ENCODE data around the gene UNK.
"Not testable (repeated sequence)": the region's sequence is repeated elsewhere in the genome, so short reads cannot be mapped to it uniquely, and the experiment has no call there.

UNK gene

DNA sequence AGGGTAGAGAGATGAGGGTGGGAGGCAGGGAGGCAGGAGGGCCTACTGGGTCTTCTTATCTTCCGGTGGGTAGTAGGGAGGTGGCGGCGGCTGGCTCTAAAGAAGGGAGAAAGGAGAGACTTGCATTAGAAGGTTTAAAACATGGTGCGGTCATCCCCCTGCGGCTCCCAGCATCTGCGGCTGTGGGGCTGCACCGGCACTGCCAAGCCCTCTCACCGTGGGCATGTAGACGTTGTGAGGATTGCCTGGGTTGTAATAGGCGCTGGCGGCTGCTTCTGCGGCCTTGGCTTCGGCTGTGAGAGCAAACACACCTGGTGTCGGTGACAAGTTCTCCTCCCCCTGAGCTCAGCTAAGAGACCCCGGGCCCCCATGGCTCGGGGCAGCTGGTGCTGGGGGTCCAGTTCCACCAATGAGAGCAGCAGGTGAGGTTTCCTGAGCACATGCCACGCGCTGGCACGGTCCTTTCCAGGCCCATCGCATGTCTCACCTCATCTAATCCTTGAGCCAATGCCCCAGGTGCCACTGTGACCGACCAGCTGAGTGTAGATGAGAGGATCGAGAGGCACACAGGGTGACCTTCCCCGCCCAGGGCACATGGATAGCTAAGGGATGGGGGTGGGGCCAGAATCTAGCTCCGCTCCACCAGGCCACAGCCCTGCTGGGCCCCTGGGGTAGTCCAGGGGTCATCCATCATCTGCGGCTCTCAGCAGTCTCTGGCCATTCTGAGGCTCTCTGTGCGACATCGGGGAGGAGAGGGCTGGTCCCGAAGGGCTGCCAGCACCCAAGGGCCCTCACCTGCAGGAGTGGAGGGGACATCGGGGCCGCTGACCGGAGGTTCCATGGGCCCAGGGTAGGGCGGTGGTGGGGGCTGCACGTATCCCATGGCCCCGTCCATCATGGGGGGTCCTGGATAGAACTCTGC is 62.3 kb downstream of the UNK start:
- no peak for DNase-seq

DNA sequence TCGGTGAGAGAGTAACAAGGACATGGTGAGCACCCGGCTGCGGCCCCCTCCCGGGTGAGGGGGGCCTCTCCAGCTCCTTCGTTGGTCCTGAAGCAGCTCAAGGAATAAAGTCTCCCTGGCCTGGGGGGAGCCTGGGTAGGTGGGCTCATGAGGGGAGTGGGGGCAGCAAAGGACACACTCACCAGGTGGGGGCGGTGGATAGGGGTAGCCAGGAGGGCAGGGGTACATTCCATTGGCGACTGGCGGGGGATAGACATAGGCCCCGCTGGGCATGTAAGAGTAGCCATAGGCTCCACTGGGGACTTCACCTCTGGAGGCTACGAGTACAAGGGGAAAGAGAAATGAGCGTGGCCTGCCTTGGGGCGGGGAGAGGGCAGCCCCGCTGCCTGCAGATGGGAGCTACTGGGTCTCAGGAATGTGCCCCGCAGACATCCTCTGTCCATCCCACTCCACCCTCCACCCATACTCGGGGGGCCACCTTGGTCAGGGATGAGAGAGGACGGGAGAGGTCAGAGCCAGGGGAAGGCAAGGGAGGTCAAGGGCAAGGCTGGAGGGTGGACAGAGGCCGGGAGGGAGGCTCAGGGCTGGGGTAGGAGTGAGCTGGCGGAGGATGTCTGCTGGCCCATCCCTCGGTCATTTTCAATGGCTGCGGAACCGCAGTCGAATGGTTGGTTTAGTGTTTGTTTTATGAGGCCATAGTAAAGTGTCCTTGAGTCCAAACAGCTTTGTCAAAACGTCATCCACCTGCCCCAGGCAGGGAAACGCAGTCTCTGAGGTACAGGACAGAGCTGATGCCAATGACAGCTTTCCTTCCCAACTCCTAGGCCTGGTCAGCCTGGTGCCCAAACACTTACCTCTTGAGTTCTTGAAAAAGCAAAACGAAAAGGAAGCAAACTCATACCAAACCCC is 63.3 kb downstream of the UNK start:
- no peak for DNase-seq

DNA sequence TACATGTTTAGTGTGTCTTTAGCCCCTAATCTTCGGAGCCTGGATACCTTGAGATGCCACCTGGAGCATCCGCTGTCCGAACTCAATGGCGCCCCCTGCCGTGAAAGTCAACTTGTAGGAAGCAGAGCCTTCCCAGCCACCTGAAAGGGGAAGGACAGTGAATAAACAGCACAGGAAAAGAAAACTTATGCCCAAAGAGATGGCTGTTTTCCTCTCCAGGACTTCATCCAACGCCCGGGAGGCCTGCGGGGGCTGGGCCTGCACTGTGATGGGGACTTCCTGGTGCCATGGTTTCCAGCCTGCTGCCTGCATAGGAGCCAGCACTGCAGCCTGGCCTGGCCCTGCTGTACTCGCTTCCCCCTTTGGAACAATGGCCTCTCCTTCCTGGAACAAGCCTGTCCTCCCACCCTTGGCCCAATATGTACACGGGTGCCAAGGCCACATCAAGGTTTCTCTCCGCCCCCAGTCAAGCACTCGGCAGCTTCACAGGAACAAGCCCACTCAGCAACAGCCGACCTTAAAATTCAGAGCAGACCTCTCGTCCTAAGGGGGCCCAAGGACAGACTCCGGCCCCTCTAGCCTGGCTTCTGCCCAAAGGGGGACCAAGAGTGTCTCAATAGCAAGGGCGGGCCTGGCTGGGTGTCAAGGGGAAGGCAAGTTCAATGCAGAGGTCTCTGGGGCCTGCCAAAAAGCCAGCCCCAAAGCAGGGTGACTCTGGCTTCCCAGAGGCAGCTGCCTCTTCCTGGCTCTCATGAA is 64.1 kb downstream of the UNK start:
- DNase-seq, result peak in 44 of 51 donors; percentile 29 to 96 (median 67)

DNA sequence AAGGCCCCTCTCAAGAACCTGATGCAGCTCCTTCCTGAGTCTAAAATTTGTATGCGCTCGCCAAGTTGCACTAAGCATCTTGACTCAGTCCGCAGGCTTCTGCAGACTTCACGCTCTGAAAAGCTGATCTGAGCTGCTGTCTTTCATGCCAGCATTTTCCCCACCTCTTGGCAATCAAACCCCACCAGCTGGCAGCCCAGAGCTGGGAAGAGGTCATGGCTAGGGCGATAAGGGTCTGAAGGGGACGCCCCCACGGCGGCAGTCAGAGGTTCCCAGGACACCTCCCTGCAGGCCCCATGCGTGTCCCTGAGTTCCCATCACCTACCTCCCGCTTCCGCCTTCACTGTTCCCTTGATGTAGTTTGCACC is 64.7 kb downstream of the UNK start:
- DNase-seq, result peak in 3 of 51 donors; percentile 53 to 64 (median 62)

DNA sequence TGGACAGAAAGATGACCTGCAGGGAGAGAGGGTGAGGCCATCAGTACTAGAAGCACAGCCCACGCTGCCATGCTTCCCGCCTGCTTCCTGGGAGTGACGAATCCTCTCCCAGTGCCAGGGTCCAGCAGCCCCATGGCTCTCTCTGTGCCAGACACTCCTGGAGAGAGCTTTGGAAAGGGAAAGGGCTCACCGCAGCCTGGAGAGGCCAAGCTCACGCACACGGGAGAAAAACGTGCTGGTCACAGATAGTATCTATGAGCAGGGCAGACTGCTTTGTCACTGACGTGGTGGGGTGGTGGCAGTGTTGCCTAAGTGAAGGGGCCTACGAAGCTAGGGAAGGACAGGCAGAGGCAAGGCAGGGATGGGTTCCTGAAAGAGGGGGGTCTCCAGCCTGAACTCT is 65.1 kb downstream of the UNK start:
- DNase-seq, result no peak

DNA sequence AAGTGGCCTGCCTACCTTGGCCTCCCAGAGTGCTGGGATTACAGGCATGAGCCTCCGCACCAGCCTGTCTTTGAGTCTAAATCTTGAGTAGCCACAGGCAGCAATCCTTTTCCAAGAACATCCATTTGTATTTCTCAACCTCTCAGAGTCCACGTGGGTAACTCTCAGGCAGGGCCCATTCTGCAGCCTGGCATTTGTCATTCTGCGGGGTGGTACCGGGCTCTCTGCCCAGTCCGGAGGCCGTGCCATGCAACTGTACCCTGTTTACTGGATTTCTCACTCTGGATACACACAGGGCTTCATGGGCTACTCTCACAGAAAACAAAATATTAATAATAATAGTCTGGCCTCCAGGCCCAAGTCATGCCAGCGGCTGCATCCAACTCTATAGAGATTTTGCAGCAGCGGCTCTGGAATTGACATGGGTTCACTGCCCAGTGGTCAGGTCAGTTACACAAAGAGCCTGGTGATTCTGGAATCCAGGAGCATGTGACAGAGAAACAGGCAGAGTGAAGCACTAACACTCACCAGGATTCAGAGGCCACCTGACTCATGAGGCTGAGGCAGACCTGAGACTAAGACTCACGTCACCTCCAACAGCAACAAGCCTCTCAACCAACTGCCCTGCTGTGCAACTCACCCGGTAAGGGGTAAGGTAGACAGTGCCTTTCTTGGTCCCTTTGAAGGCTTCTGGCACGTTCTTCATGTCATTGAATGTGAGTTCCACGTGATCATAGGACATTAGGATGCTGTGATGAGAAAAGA is 66.5 kb downstream of the UNK start:
- DNase-seq, result peak in 35 of 51 donors; percentile 27 to 78 (median 62)

DNA sequence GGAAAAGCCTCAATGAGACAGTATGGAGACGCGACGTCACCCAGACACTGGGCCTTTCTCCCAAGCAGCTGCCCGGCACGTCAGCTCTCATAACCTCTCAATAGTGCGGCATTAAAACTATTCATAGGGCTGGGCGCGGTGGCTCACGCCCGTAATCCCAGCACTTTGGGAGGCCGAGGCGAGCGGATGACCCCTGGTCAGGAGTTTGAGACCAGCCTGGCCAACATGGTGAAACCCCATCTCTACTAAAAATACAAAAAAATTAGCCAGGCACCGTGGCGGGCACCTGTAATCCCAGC is 67.0 kb downstream of the UNK start:
- peak in 8 of 51 donors; percentile 28 to 60 (median 44) for DNase-seq

DNA sequence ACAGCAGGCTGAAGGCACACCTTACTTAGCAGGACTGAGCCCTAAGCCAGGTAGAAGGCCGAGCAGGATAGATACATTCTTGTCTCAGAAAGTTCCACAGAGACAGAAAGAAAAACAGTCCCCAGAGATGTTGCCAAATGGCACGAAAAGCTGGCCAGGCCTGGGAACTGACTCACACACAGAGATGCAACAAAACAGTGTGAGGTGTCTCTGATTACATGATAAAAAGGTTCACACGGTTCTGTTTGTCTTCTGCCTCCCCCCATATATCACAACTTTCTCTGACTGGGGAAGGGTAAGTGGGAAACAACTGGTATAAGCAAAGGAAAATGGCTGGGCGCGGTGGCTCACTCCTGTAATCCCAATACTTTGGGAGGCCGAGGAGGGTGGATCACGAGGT is 68.8 kb downstream of the UNK start:
- peak in 1 of 51 donors; percentile 22 for DNase-seq

DNA sequence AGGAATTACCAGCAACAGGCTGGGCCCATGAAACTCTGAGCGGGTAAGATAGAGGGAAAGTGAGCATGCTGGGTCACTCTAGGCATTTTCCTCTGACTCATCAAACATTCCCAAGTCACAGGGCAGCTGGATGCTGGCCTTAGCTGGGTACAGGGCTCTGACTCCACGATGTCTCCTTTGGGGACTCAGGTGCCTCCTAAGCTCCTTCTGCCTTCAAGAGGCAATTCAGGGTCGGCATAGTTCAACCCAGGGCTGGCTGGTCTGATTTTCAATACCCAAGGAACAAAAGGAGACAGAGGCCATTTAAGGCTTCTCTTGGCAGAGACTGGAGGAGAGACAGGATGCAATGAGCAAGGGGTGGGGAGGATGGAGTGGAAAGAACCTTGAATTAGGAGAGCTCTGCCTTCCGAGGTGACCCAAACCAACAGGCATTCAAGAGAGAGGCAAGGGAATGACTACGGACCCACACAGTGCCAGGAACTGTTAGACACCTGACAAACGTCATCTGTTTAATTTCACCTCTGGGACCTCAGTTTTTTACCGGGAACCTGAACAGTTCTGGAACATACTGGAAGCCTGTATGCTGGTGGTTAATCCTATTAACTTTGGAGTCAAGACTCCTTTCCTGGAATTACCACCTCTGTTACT is 69.6 kb downstream of the UNK start:
- DNase-seq, result peak in 6 of 51 donors; percentile 21 to 47 (median 42)

DNA sequence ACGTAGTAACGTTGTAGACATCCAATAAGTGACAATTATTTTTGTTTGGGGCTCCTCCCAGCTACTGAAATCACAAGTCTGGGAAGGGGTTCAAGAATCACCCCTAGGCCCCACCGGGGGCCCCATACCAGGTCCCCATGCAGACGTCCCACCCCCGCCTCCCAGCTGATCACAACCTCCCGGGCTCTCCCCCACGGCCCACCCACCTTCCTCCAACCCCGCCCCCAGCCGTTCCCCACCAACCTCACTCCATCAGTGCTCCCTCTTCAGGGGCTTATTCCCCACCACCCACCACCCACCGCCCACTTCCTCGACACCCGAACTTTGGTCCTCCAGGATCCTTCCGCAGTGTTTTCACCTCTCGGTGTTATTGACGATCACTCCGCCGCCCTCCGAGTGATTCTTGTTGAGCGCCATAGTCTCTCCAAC is 70.3 kb downstream of the UNK start:
- DNase-seq, result peak in 13 of 51 donors; percentile 59 to 81 (median 74)

DNA sequence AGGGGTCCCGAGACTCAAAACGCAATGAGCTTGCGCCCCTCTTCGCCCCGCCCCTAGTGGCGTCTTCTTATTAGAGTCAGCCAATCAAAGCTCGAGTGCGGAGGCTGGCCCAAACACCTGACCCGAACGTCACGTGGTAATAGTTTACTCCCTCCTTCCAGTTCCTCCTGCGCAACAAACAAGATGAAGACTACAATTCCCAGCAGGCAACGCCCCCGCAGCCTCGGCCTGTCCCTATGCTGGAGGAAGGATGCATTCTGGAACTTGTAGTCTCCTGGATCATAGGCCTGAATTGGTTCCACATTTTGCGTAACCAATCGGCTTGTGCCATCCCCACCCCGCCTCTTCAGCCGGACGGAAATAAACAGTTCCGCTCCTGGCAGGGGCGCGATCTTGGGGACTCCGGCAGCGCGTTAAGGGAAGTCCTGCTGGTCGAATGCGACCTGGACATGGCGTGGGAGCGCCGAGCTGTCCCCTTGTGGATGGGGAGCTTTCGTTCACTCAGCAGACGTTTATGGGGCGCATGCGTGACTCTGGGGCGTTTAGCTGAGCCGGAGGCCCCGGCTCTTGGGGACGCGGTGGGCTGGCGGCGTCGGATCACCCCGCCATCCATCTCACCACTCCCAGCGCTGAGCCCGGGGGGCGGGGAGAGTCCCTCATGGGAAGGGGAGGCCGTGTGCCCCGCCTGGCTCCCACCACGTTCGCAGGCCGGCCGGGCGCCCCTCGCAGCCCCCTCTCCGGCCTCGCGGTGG is 70.9 kb downstream of the UNK start, which contains the start of gene WBP2:
Gene WBP2 (minus strand): TSS at position 26 of the 752 bp plus-strand sequence. CDS start 38 bp downstream, outside the sequence.
- DNase-seq, result peak; percentile 76 to 100 (median 98)

DNA sequence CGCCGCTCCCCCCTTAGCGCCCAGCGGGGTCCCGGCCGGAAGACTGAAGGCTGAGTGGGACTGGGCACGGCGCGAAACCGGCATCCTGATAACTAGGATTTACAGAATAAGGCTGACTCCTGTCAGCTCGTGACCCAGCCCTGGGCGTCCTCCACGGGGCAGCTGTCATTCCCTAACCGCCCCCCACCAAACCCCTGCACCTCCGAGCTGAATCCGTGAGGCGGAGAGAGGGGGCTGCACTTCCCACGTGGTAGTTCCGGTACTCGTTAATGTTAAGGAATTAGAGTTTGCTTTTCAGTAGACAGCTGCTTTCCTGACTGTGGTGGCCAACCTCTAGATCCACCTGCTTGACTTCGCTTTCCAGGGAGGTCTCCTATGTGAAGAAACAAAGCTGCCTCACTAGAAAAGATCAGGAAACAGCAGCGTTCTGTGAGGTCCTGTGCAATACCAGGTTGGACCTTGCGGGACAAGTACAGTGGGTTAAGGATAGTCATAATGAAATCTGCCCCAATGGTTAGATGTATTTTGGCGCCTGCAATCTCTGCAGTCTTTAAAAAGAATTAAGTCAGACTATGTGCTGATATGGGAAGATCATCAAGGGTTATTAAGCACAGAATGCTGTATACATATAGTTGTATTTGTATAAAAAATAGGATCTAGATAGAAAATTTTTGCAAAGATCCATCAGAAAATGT is 71.6 kb downstream of the UNK start:
- DNase-seq, result peak in 13 of 51 donors; percentile 38 to 74 (median 60)

DNA sequence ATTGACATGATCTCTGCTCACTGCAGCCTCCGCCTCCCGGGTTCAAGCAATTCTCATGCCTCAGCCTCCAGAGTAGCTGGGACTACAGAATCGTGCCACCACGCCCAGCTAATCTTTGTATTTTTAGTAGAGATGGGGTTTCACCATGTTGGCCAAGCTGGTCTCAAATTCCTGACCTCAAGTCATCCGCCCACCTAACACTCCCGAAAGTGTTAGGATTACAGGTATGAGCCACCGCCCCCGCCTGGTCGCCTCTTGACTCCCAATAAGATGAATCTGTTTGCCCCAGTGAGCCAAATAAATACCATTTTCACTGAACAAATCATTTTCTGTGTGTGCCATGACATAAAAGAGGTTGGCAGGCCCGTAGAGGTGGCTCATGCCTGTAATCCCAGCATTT is 74.8 kb downstream of the UNK start:
- not testable (repeated sequence) for DNase-seq

DNA sequence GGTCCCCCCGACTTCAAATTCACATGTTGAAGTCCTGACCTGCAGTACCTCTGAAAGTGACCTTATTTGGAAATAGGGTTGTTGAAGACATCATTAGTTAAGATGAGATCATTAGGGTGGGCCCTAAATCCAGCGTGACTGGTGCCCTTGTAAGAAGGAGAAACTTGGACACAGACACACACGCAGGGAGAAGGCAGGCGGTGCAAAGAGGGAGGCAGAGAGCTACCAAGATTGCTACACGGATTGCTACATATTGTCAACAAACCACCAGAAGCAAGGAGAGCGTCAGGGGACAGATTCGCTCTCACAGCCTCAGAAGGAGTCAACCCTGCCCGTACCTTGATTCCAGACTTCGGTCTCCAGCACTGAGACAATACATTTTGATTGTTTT is 77.3 kb downstream of the UNK start:
- no peak for DNase-seq

DNA sequence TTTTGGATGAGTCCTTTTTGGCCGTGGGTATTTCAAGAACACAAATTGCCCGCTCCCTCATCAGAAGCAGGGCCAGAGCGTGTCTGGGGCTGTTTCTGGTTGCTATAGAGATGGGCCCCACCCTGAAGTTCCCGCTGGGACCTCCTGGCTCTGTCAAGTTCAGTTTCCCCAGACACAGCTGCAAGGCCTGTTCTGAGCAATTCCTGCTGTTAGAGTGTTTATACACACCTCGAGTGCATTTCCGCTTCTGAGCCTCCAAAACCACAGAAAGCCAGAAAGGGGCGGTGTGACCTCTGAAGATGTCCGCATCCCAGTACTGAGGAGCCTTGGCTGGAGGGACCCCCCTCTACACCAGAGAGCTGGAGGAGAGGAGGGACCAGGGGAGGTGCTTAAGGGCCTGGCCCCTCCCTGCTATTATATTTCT is 79.9 kb downstream of the UNK start:
- DNase-seq, result no peak

DNA sequence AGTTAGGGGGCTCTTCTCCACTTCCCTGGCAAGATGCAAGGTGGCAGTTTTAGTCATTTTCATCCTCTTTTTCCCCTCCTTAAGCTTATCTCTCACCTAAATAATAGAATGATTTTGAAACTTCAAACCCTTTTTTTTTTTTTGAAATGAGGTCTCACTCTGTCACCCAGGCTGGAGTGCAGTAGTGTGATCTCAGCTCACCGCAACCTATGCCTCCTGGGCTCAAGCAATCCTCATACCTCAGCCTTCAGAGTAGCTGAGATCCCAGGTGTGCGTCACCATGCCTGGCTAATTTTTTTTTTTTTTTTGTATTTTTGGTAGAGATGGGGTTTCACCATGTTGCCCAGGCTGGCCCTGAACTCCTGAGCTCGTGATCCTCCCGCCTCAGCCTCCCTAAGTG is 80.3 kb downstream of the UNK start:
- not testable (repeated sequence) for DNase-seq

DNA sequence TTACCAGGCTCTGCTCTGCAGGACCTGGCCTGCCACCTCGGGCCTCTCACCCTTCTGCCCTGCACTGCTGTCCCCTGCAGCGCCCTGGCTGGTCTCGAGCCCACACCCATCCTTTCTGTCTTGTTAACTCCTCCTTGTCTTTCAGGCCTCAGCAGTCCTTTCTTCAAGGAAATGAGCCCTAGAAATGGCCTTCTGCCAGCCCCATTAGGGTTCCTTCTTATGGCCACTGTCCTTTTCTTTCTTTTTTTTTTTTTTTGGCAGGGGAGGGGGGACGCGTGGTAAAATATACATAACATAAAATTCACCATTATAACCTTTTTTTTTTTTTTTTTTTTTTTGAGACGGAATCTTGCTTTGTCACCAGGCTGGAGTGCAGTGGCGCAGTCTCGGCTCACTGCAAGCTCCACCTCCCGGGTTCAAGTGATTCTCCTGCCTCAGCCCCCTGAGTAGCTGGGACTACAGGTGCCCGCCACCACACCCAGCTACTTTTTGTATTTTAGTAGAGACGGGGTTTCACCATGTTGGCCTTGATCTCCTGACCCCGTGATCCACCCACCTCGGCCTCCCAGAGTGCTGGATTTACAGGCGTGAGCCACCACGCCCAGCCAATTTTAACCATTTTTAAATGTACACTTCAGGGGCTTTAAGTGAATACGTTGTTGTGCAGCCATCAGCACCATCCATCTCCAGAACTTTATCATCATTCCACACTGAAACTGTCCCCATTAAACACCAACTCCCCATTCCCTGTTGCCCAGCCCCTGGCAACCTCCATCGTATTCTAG is 81.0 kb downstream of the UNK start:
- DNase-seq, result not testable (repeated sequence)
